H9 (cell line): ENCODE data around the gene NRXN3. TPM values are rescaled to one million over a fixed set of nuclear protein-coding genes. Genes with fewer than 3 reads are reported as not detected.

ENCODE experiments used
- DNase-seq: peaks from one replicate; pipeline ENCODE4 v3.0.0-alpha.2; 2017
- H2AFZ ChIP-seq: one replicate; pipeline ENCODE4 v1.6.1; 2013; ENCODE audit warnings: mild to moderate bottlenecking, low read length, control low read depth, moderate library complexity
- H2AK5ac ChIP-seq: 2 replicates; pipeline ENCODE4 v1.6.1; 2013; ENCODE audit warnings: low read length, control low read depth, mixed read lengths; ENCODE audit not compliant: insufficient read length
- H2BK120ac ChIP-seq: one replicate; pipeline ENCODE4 v1.6.1; 2013; ENCODE audit warnings: low read depth, mild to moderate bottlenecking, low read length, control low read depth, inconsistent platforms; ENCODE audit not compliant: poor library complexity, severe bottlenecking
- H2BK12ac ChIP-seq: 2 replicates; pipeline ENCODE4 v1.6.1; 2013; ENCODE audit warnings: low read length, control low read depth, mixed read lengths, low read depth; ENCODE audit not compliant: insufficient read length
- H2BK15ac ChIP-seq: 2 replicates; pipeline ENCODE4 v1.6.1; 2013; ENCODE audit warnings: low read depth, low read length, control low read depth
- H2BK20ac ChIP-seq: one replicate; pipeline ENCODE4 v1.6.1; 2013; ENCODE audit warnings: low read depth, mild to moderate bottlenecking, low read length, control low read depth, inconsistent platforms; ENCODE audit not compliant: poor library complexity, severe bottlenecking
- H2BK5ac ChIP-seq: 2 replicates; pipeline ENCODE4 v1.6.1; 2013; ENCODE audit warnings: low read length, control low read depth, mixed read lengths; ENCODE audit not compliant: insufficient read length
- H3K14ac ChIP-seq: 2 replicates; pipeline ENCODE4 v1.6.1; 2013; ENCODE audit warnings: low read length, control low read depth; ENCODE audit not compliant: insufficient read depth
- H3K18ac ChIP-seq: 2 replicates; pipeline ENCODE4 v1.6.1; 2013; ENCODE audit warnings: low read depth, mild to moderate bottlenecking, mixed read lengths, low read length, control low read depth; ENCODE audit not compliant: insufficient read length
- H3K23ac ChIP-seq: 2 replicates; pipeline ENCODE4 v1.6.1; 2013; ENCODE audit warnings: low read length, control low read depth, mixed read lengths, low read depth; ENCODE audit not compliant: insufficient read length
- H3K23me2 ChIP-seq: 2 replicates; pipeline ENCODE4 v1.6.1; 2013; ENCODE audit warnings: low read depth, mild to moderate bottlenecking, mixed read lengths, low read length, control low read depth; ENCODE audit not compliant: insufficient read length, poor library complexity, severe bottlenecking
- H3K27ac ChIP-seq: 2 replicates; pipeline ENCODE4 v1.5.1; 2013; ENCODE audit warnings: low read length, control low read depth, mixed read lengths, low read depth; ENCODE audit not compliant: insufficient read length
- H3K27me3 ChIP-seq: 2 replicates; pipeline ENCODE4 v1.6.1; 2013; ENCODE audit warnings: low read length, control low read depth, inconsistent platforms; ENCODE audit not compliant: insufficient read depth
- H3K4ac ChIP-seq: 2 replicates; pipeline ENCODE4 v1.6.1; 2013; ENCODE audit warnings: low read depth, mild to moderate bottlenecking, control low read depth, inconsistent platforms, low read length, moderate library complexity
- H3K4me1 ChIP-seq: 2 replicates; pipeline ENCODE4 v1.6.1; 2013; ENCODE audit warnings: low read length, control low read depth, inconsistent platforms; ENCODE audit not compliant: insufficient read depth
- H3K4me2 ChIP-seq: 2 replicates; pipeline ENCODE4 v1.6.1; 2013; ENCODE audit warnings: low read length, control low read depth, mixed read lengths; ENCODE audit not compliant: insufficient read length, insufficient read depth
- H3K56ac ChIP-seq: 2 replicates; pipeline ENCODE4 v1.6.1; 2013; ENCODE audit warnings: low read depth, mild to moderate bottlenecking, mixed read lengths, low read length, control low read depth; ENCODE audit not compliant: insufficient read length
- H3K79me1 ChIP-seq: 2 replicates; pipeline ENCODE4 v1.6.1; 2013; ENCODE audit warnings: low read depth, mild to moderate bottlenecking, moderate library complexity, low read length, control low read depth, inconsistent platforms; ENCODE audit not compliant: insufficient read depth, poor library complexity, severe bottlenecking
- H3K79me2 ChIP-seq: 2 replicates; pipeline ENCODE4 v1.6.1; 2013; ENCODE audit warnings: low read length, control low read depth, inconsistent platforms; ENCODE audit not compliant: insufficient read depth
- H3K9ac ChIP-seq: 2 replicates; pipeline ENCODE4 v1.6.1; 2013; ENCODE audit warnings: low read length, control low read depth, mixed read lengths; ENCODE audit not compliant: insufficient read length; ENCODE audit errors: extremely low read depth
- H3K9me3 ChIP-seq: one replicate; pipeline ENCODE4 v1.6.1; 2013; ENCODE audit warnings: low read depth, low read length, inconsistent platforms; ENCODE audit not compliant: control insufficient read depth
- H3T11ph ChIP-seq: one replicate; pipeline ENCODE4 v1.6.1; 2013; ENCODE audit warnings: mild to moderate bottlenecking, low read length, control low read depth, inconsistent platforms
- H4K20me1 ChIP-seq: one replicate; pipeline ENCODE4 v1.6.1; 2013; ENCODE audit not compliant: control insufficient read depth, insufficient read length, insufficient read depth
- H4K5ac ChIP-seq: 2 replicates; pipeline ENCODE4 v1.6.1; 2013; ENCODE audit warnings: low read depth, mild to moderate bottlenecking, mixed read lengths, low read length, control low read depth; ENCODE audit not compliant: insufficient read length
- H4K8ac ChIP-seq: replicated peaks from 2 replicates; pipeline ENCODE4 v1.6.1; 2013; ENCODE audit warnings: low read length, control low read depth, mixed read lengths, low read depth; ENCODE audit not compliant: insufficient read length
- H4K91ac ChIP-seq: 2 replicates; pipeline ENCODE4 v1.6.1; 2013; ENCODE audit warnings: low read depth, mild to moderate bottlenecking, moderate library complexity, mixed read lengths, low read length, control low read depth; ENCODE audit not compliant: insufficient read length
- H3K27ac Mint-ChIP-seq, 3 experiments: 2 replicates in 2 of 3; 3 replicates in 1 of 3; pipeline ENCODE4 v1.8.0; 2020 to 2021; ENCODE audit warnings: mixed read lengths in 3 of 3, mild to moderate bottlenecking in 1 of 3, moderate library complexity in 1 of 3
- H3K27me3 Mint-ChIP-seq: 2 replicates; pipeline ENCODE4 v1.8.0; 2021; ENCODE audit warnings: low read depth, mild to moderate bottlenecking, moderate library complexity, mixed read lengths
- H3K36me3 Mint-ChIP-seq, 3 experiments: 2 replicates in 2 of 3; 3 replicates in 1 of 3; pipeline ENCODE4 v1.8.0; 2020 to 2021; ENCODE audit warnings: low read depth in 3 of 3, mixed read lengths in 3 of 3; ENCODE audit not compliant: insufficient read depth in 1 of 3
- H3K4me1 Mint-ChIP-seq, 2 experiments: 2 replicates each; pipeline ENCODE4 v1.8.0; 2020; ENCODE audit warnings: mixed read lengths in 2 of 2
- H3K4me3 Mint-ChIP-seq, 2 experiments: 2 replicates in 1 of 2; 3 replicates in 1 of 2; pipeline ENCODE4 v1.8.0; 2020 to 2021; ENCODE audit warnings: mild to moderate bottlenecking in 2 of 2, mixed read lengths in 2 of 2, moderate library complexity in 1 of 2
- H3K9me3 Mint-ChIP-seq, 2 experiments: 2 replicates in 1 of 2; 3 replicates in 1 of 2; pipeline ENCODE4 v1.8.0; 2020; ENCODE audit warnings: mild to moderate bottlenecking in 2 of 2, mixed read lengths in 2 of 2, moderate library complexity in 1 of 2
- CTCF ChIP-seq: fragments of 200-600 bp; sonication (generic); conservative IDR thresholded peaks from 3 replicates; pipeline ENCODE4 v1.8.0; 2021; ENCODE audit warnings: antibody characterized with exemption, mild to moderate bottlenecking
- WGBS: extraction: QIAGEN DNeasy Blood & Tissue Kit; methylation state at CpG from one replicate; pipeline ENCODE4 v1.1.7; 2013; ENCODE audit warnings: missing lambda C conversion rate, low lambda C conversion rate, mixed read lengths; ENCODE audit not compliant: insufficient read length; ENCODE audit errors: extremely low coverage; 5-methylcytosine and 5-hydroxymethylcytosine counted together
- total RNA-seq: library from RNA; stranded (reverse); gene quantifications from 2 replicates; pipeline ENCODE4 v1.2.1, GENCODE V29; 2021

Gene NRXN3
- total RNA-seq, 1 experiment from 2014 or later = 1.8 TPM

- Histone ChIP-seq H3K4me2 (no peak overlapping the region), H3K56ac (no peak overlapping the region), H3K27ac (no peak overlapping the region), H3K79me2 (no peaks in the 10 kb centered on the region), H2BK120ac (no peak overlapping the region), H3K14ac (no peak overlapping the region), H3K79me1 (no peaks in the 10 kb centered on the region), H3K27me3 (no peaks in the 10 kb centered on the region), H3K18ac (no peak overlapping the region), H2AK5ac (no peak overlapping the region), H3K23ac (no peak overlapping the region), H3K4me1 (no peaks in the 10 kb centered on the region), H2BK12ac (no peak overlapping the region), H4K91ac (no peak overlapping the region), H4K5ac (no peak overlapping the region), H3K4ac (no peak overlapping the region), H3K9ac (no peak overlapping the region), H4K8ac (no peak overlapping the region), H2BK15ac (no peak overlapping the region), H3T11ph (no peak overlapping the region), H2AFZ (no peak overlapping the region), H4K20me1 (no peaks in the 10 kb centered on the region), H2BK20ac (no peak overlapping the region), H3K23me2 (no peaks in the 10 kb centered on the region), H3K9me3 (no peaks in the 10 kb centered on the region), H2BK5ac (no peak overlapping the region)
- peak; percentile 37; the same call in 2 of the 3 replicates for TF ChIP-seq CTCF
- DNase-seq = no peak
- peaks cover 6 to 11% of the 10 kb centered on the region in 2 experiments; a peak in 3 of 4 replicates for H3K4me1 Mint-ChIP-seq
- H3K4me3 Mint-ChIP-seq = no peak overlapping the region
- no peak overlapping the region for H3K27ac Mint-ChIP-seq
- peaks cover 0 to 6% (median 0%) of the 10 kb centered on the region in 3 experiments; a peak in 2 of 7 replicates for H3K36me3 Mint-ChIP-seq
- no peaks in the 10 kb centered on the region for H3K9me3 Mint-ChIP-seq
- peaks cover 3% of the 10 kb centered on the region for H3K27me3 Mint-ChIP-seq
- WGBS = no CpG with 5 or more reads among the region's 2 CpGs
Measured at GRCh38 chr14:78196323-78196722, 26.1 kb downstream of the NRXN3 start.
